ENCODE measurements around the gene SLFNL1. TPM values are rescaled to one million over a fixed set of nuclear protein-coding genes. Genes with fewer than 3 reads are reported as not detected.

The SLFNL1 gene
- total RNA-seq, 2 experiments from 2014 or later, result 0.08 to 0.17 TPM

GRCh38 chr1:41019353-41019745, 2.2 kb downstream of the SLFNL1 start:
- TF ChIP-seq CTCF (IDR thresholded peaks at IDR 0.05), result no peak
- Mint-ChIP-seq H3K36me3 (ENCODE audit: low read depth) (peaks cover 7% of the 10 kb centered on the region), H3K9me3 (no peaks in the 10 kb centered on the region), H3K4me3 (no peak overlapping the region), H3K27me3 (no peaks in the 10 kb centered on the region), H3K4me1 (ENCODE audit: low read depth) (peaks cover 17% of the 10 kb centered on the region), H3K27ac (no peak overlapping the region)
- DNase-seq, result no peak
- Histone ChIP-seq H3K4me1 (ENCODE audit: insufficient read depth, low read length) (peaks cover 8% of the 10 kb centered on the region), H3K27ac (ENCODE audit: low read depth in 1 of 2, low read length in 2 of 2) (no peak overlapping the region), H3K36me3 (ENCODE audit: insufficient read depth, low read length) (peaks cover 16% of the 10 kb centered on the region), H3K9me3 (ENCODE audit: control insufficient read depth in 1 of 2, insufficient read depth in 1 of 2, low read length in 2 of 2) (no peaks in the 10 kb centered on the region), H3K27me3 (ENCODE audit: control insufficient read depth in 1 of 2, insufficient read depth in 2 of 2, low read length in 2 of 2) (no peaks in the 10 kb centered on the region), H3K4me3 (ENCODE audit: low read length) (no peak overlapping the region)
- ATAC-seq (ENCODE audit: poor library complexity), result no peak
- ChIA-PET CTCF (interaction anchor here (0.7 kb wide), 1 partner anchor 85 kb away, joined by 4 read pairs; no protein-coding TSS in a partner anchor), POLR2A (no interaction called here)
- intact Hi-C loops (cut with DNase I, micrococcal nuclease), result no loop called here

- Mint-ChIP-seq H3K4me1 (ENCODE audit: low read depth) (peaks cover 19% of the 10 kb centered on the region), H3K27me3 (no peaks in the 10 kb centered on the region), H3K36me3 (ENCODE audit: low read depth) (peaks cover 9% of the 10 kb centered on the region), H3K27ac (no peak overlapping the region), H3K9me3 (no peaks in the 10 kb centered on the region), H3K4me3 (no peak overlapping the region)
- H3K36me3 ChIP-seq (ENCODE audit: insufficient read depth, low read length), result peaks cover 24% of the 10 kb centered on the region
- no peaks in the 10 kb centered on the region for H3K9me3 ChIP-seq (ENCODE audit: control insufficient read depth in 1 of 2, insufficient read depth in 1 of 2, low read length in 2 of 2)
- H3K27me3 ChIP-seq (ENCODE audit: control insufficient read depth in 1 of 2, insufficient read depth in 2 of 2, low read length in 2 of 2), result no peaks in the 10 kb centered on the region
- H3K4me3 ChIP-seq (ENCODE audit: low read length), result no peak overlapping the region
- ChIA-PET POLR2A (no interaction called here), CTCF (no interaction called here)
- no peak for TF ChIP-seq CTCF (IDR thresholded peaks at IDR 0.05)
- ATAC-seq (ENCODE audit: poor library complexity) (no peak), DNase-seq (no peak)
- H3K4me1 ChIP-seq (ENCODE audit: insufficient read depth, low read length), result peaks cover 8% of the 10 kb centered on the region
- H3K27ac ChIP-seq (ENCODE audit: low read depth in 1 of 2, low read length in 2 of 2), result no peak overlapping the region
- intact Hi-C loops (cut with DNase I, micrococcal nuclease), result no loop called here
Measured at GRCh38 chr1:41018018-41018410, 3.5 kb downstream of the SLFNL1 start.

GRCh38 chr1:41017141-41018017, 4.1 kb downstream of the SLFNL1 start:
- H3K27me3 ChIP-seq (ENCODE audit: control insufficient read depth in 1 of 2, insufficient read depth in 2 of 2, low read length in 2 of 2), result no peaks in the 10 kb centered on the region
- peaks cover 8% of the 10 kb centered on the region for H3K4me1 ChIP-seq (ENCODE audit: insufficient read depth, low read length)
- no peaks in the 10 kb centered on the region for H3K9me3 ChIP-seq (ENCODE audit: control insufficient read depth in 1 of 2, insufficient read depth in 1 of 2, low read length in 2 of 2)
- CTCF ChIA-PET, result no interaction called here
- ATAC-seq (ENCODE audit: poor library complexity) (no peak), DNase-seq (no peak)
- Mint-ChIP-seq H3K36me3 (ENCODE audit: low read depth) (peaks cover 13% of the 10 kb centered on the region), H3K27ac (no peak overlapping the region), H3K4me3 (no peak overlapping the region), H3K4me1 (ENCODE audit: low read depth) (peaks cover 19% of the 10 kb centered on the region), H3K27me3 (no peaks in the 10 kb centered on the region), H3K9me3 (no peaks in the 10 kb centered on the region)
- TF ChIP-seq CTCF (IDR thresholded peaks at IDR 0.05), result no peak
- no peak overlapping the region for H3K27ac ChIP-seq (ENCODE audit: low read depth in 1 of 2, low read length in 2 of 2)
- POLR2A ChIA-PET, result no interaction called here
- intact Hi-C loops (cut with DNase I, micrococcal nuclease), result no loop called here
- peaks cover 29% of the 10 kb centered on the region for H3K36me3 ChIP-seq (ENCODE audit: insufficient read depth, low read length)
- no peak overlapping the region for H3K4me3 ChIP-seq (ENCODE audit: low read length)
